ENCODE measurements around the gene PUS3.

GRCh38 chr11:125869521-125869920 is 33.5 kb downstream of the PUS3 start:
- TF ChIP-seq ZNF175 (tag by site-specific recombination; IDR thresholded peaks at IDR 0.05) = no peak
- TF ChIP-seq ZNF121 (tag by site-specific recombination; IDR thresholded peaks at IDR 0.05) = no peak
- no peak for TF ChIP-seq KLF9 (tag by site-specific recombination; IDR thresholded peaks at IDR 0.05; ENCODE audit: low read depth)
- TF ChIP-seq ZBTB26 (tag by site-specific recombination; optimal IDR thresholded peaks at IDR 0.05) = no peak
- no peak for TF ChIP-seq ZNF639 (tag by site-specific recombination; IDR thresholded peaks at IDR 0.05)
- TF ChIP-seq CTCF (tag by site-specific recombination; IDR thresholded peaks at IDR 0.05) = no peak
- TF ChIP-seq PBX3 (CRISPR knock-in tag; IDR thresholded peaks at IDR 0.05) = no peak

All from HEK293 (cell line).